Fibroblast of villous mesenchyme (primary cell): ENCODE data around the gene TMEM109. TPM values are rescaled to one million over a fixed set of nuclear protein-coding genes. Genes with fewer than 3 reads are reported as not detected.
A peak's percentile ranks its signal among the peaks of the same experiment; 100 is the strongest.

Source experiments
- DNase-seq: peaks from one replicate; pipeline ENCODE4 v3.0.0-alpha.2; 2010; ENCODE audit warnings: low read depth
- H3K4me3 ChIP-seq: 2 replicates; pipeline ENCODE4 v1.5.1; 2011; ENCODE audit warnings: low read depth, mild to moderate bottlenecking, low read length
- CTCF ChIP-seq: IDR thresholded peaks from 2 replicates; pipeline ENCODE4 v1.5.1; 2012; ENCODE audit warnings: low read depth, mild to moderate bottlenecking, low read length; ENCODE audit not compliant: insufficient read depth
- total RNA-seq: library from RNA; depleted of rRNA; stranded (reverse); fragments of >200 nt; gene quantifications from 2 replicates; pipeline ENCODE4 v1.2.3, GENCODE V29; 2012

The TMEM109 gene
- total RNA-seq, 1 donor, result 28.9 TPM

- H3K4me3 ChIP-seq, result no peak overlapping the region
- no peak for DNase-seq
- no peak for TF ChIP-seq CTCF
Measured at GRCh38 chr11:60968223-60968622, 54.3 kb downstream of the TMEM109 start.

- H3K4me3 ChIP-seq, result no peak overlapping the region
- peak; percentile 35 for DNase-seq
- TF ChIP-seq CTCF, result peak; percentile 87
Measured at GRCh38 chr11:60970369-60970774, 56.4 kb downstream of the TMEM109 start.

GRCh38 chr11:60970890-60971289 lies 56.9 kb downstream of the TMEM109 start:
- H3K4me3 ChIP-seq, result no peak overlapping the region
- no peak for DNase-seq
- TF ChIP-seq CTCF, result no peak

GRCh38 chr11:60971520-60971919 lies 57.6 kb downstream of the TMEM109 start, which contains the start of gene CD6:
Gene CD6, plus strand, starts transcription at chr11:60971680. Its CDS starts 186 bp downstream, at chr11:60971866.
- TF ChIP-seq CTCF, result no peak
- no peak for DNase-seq
- no peak within 1 kb of the TSS for H3K4me3 ChIP-seq

GRCh38 chr11:60972182-60973030 lies 58.4 kb downstream of the TMEM109 start:
- no peak for TF ChIP-seq CTCF
- no peak for DNase-seq

More at GRCh38 chr11:60972182-60973030, 58.4 kb downstream of the TMEM109 start:
- no peak overlapping the region for H3K4me3 ChIP-seq

Other genes starting within 250 kb of the TMEM109 start
- gene MS4A8, start 214.5 kb upstream of the TMEM109 start, total RNA-seq, result under 0.01 TPM in 1 of 2 replicates, not detected in the other
- not detected in 2 replicates for gene MS4A18, start 189.4 kb upstream of the TMEM109 start, total RNA-seq
- gene MS4A15, start 157.3 kb upstream of the TMEM109 start, total RNA-seq, result not detected in 2 replicates
- not detected in 2 replicates for gene MS4A10, start 128.8 kb upstream of the TMEM109 start, total RNA-seq
- gene CCDC86, start 72.0 kb upstream of the TMEM109 start, total RNA-seq, result 11.2 and 13.5 TPM in 2 replicates
- under 0.01 TPM in 1 of 2 replicates, not detected in the other for gene PTGDR2, start 58.2 kb upstream of the TMEM109 start, total RNA-seq
- not detected in 2 replicates for gene ZP1, start 46.6 kb upstream of the TMEM109 start, total RNA-seq
- gene PRPF19, start 7.6 kb upstream of the TMEM109 start, total RNA-seq, result 40.9 and 41.5 TPM in 2 replicates
- gene TMEM132A, start 10.3 kb downstream of the TMEM109 start, total RNA-seq, result 29.3 and 40.6 TPM in 2 replicates
- 13.0 and 15.5 TPM in 2 replicates for gene SLC15A3, start 38.0 kb downstream of the TMEM109 start, total RNA-seq
- not detected in 2 replicates for gene CD6, start 57.5 kb downstream of the TMEM109 start, total RNA-seq
- gene CD5, start 188.3 kb downstream of the TMEM109 start, total RNA-seq, result not detected in 2 replicates
- gene VPS37C, start 247.3 kb downstream of the TMEM109 start, total RNA-seq, result 15.1 and 15.5 TPM in 2 replicates